NCI-H1930 (cell line): ENCODE data around the gene PPP2R5E.
"Not testable (repeated sequence)": the region's sequence is repeated elsewhere in the genome, so short reads cannot be mapped to it uniquely, and the experiment has no call there.

Source experiments
- DNase-seq, 2 experiments: peaks; one replicate each; lab custom pipeline; 2025; lab: John Stamatoyannopoulos, UW

PPP2R5E gene

GRCh38 chr14:63522511-63522910, 20.7 kb downstream of the PPP2R5E start:
- not testable (repeated sequence) for DNase-seq

- DNase-seq, result no peak
Observed at GRCh38 chr14:63517354-63517753, 25.8 kb downstream of the PPP2R5E start.

DNA sequence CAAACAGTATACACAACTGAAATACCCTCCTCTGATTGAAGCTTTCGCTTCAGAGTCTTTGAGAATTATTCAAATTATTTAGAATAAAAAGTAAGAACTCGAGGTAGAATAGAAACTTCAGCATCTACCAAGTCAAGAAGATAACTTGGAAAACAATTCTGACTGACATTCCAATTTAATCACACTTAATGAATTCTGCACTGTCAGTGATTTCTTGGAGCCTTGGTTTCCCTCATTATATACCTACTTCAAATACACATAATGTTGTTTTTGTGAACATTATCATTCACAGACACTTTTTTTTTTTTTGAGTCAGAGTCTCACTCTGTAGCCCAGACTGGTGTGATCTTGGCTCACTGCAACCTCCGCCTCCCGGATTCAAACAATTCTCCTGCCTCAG, 27.9 kb downstream of the PPP2R5E start:
- no peak for DNase-seq

DNA sequence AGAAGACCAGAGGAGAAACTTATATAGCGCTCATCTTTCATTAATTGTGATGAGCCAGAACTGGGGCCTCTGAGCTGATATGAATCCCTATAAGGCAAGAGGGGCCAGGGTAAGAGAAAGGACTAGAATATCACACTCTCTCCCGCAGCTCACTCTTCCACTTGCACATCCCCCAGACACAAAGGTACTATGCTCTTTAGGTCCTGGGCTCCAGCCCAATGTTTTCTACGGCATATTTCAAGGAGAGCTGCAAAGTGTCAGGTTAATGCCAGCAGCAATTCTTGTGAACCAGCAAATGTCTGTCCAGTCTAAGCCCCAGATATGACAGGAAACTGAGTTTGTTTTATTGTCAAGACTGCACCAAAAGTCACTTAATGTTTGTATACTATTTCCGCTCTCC, 29.4 kb downstream of the PPP2R5E start:
- no peak for DNase-seq

DNA sequence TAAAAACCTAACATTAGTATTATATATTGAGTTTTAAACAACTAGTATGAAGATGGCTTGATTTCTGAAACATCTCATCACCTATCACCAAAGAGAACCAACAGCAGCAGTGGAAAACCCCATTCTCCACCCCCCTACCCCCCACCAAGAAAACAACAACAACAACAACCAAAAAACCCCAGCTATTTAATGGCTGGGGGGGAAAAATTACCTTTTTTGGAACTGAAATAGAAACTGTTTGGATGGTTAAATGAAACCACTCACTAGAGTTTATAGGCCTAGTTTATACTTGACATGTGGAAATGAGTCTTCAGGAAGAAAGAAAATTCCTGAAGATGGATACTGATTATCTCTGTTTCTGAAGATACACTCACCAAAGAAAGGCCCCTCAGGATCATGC, 30.3 kb downstream of the PPP2R5E start:
- DNase-seq, result no peak

- no peak for DNase-seq
Observed at GRCh38 chr14:63510538-63510937, 32.6 kb downstream of the PPP2R5E start.

- DNase-seq, result no peak
Observed at GRCh38 chr14:63508033-63508432, 35.1 kb downstream of the PPP2R5E start.

- no peak for DNase-seq
Observed at GRCh38 chr14:63504648-63505047, 38.5 kb downstream of the PPP2R5E start.

GRCh38 chr14:63501429-63501828, 41.7 kb downstream of the PPP2R5E start:
- DNase-seq, result no peak

DNA sequence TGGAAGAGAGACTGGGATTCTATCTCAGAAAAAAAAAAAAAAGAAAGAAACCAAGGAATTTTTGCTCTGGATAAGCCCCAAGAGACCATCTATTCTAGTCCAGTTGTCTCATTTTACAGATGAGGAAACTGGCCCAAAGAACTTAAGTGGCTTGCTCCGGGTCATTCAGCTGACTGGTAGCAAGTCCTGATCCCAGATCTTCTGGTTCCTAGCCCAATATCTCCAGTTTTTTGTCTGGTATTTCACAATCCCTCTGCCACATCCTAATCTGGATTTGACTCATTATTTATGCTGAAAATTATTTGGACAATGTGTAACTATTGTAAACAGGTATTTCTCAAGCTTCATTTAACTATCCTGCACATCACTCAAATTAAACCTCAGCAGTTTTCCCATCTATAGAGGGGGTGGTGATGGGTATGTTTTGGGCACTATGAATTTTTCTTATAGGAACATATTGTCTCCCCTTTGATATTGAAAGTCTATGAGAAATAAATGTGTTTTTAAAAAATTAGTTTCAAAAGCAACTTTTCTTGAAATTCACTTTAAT, 43.4 kb downstream of the PPP2R5E start:
- no peak for DNase-seq

GRCh38 chr14:63496837-63497400, 46.3 kb downstream of the PPP2R5E start:
- no peak for DNase-seq

- no peak for DNase-seq
Observed at GRCh38 chr14:63493246-63493645, 49.9 kb downstream of the PPP2R5E start.

DNA sequence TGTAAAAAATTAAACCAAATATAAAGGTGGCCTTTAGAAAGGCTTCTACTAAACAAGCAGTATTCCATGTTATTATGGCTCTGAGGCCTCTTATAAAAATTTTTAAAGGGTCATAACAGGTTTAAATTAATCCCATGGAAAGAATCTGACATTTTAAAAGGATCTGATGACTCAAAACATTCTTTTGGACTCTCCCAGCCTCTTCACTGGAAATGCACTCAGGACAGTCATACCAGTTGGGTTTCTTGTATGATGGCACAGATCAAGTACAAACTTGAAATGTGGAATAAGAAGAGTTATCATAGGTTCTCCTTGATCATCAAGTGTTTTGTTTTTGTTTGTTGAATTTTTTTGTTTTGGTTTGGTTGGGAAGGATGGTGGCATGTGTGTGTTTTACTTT, 50.8 kb downstream of the PPP2R5E start:
- no peak for DNase-seq

DNA sequence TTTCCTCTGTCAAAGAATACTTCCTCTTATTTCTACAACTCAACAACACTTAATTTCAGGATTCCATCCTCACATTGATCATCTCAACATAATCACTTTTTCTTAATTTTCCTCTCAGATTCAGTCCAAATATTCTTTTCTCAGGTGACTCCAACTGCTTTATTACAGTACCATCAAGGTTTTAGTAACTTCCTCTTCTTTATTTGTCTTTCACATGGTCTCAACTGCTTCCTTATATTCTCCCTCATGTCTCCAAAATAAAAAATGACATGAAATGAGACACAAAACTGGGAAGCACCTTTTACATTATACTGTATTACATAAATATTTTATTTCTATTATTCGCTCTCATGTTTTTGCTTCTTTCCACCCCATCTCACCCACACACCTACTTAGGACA, 55.5 kb downstream of the PPP2R5E start:
- DNase-seq, result no peak

DNA sequence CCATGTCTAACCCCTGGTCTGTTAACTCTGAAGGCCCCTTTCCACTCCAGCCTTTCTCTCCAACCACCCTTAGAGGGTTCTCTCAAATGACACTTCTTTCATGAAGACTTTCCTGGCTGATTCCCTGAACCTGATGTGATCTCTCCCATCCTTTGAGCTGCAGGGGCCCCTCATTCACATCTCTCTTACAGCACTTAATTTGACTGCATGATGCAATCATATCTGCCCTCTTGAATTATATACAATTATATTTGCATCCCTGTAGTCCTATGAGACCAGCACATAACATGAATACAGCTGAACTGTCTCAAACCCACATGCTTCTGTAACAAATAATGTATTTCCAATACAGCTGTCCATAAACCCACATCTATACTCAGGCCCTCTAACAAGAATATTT, 56.4 kb downstream of the PPP2R5E start:
- DNase-seq, result no peak

GRCh38 chr14:63483315-63483714, 59.9 kb downstream of the PPP2R5E start:
- no peak for DNase-seq

DNA sequence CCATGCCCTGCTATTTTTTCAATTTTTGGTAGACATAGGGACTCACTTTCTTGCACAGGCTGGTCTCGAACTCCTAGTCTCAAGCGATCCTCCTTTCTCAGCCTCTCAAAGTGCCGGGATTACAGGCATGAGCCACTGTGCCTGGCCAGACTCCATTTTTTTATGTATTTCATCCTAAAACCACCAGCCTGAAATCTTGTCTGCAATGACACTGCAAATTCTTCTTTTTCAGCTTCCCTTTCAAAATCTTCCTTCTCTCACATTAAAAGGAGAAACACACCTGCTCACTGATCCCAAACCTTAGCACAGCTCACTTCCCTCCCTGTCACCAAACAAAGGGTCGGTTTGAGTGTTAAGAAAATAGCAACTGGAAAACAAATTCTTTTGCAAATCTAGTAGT, 62.6 kb downstream of the PPP2R5E start:
- no peak for DNase-seq

DNA sequence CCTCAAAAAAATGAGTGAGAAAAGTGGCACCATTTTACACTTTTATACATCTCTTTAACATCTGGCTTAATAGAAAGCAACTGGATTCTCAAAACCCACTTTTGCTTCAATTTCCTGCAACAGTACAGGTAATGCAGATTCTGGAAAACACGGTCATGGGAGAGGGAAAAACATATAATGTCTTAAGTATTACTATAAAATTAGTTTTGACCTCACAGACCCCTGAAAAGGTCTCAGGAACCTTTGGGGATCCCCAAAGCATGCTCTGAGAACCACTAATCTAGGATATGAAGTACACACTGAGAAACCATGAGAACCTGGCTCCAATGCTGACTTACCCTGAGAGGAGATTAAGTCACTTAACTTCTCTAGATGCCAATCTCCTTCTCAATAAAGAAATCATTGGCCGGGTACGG, 64.7 kb downstream of the PPP2R5E start:
- no peak for DNase-seq

DNA sequence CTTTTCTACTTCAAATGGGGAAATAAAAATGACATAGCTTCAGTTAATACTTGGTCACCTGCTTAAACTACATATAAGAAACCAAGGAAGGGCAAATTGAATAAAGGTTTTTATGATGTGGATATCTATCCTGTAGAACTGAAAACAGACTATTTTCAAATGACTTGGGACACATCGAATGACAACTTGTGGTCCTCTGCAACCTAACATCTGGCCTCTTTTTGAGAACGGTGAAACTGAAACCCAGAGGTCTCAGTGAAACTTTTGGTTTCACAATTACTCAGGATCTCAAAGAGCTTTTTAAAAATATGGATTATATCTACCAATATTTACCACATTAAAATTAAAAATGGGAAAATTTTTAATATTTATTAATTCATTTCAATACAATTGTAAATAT, 65.2 kb downstream of the PPP2R5E start:
- DNase-seq, result no peak

GRCh38 chr14:63477556-63477955, 65.6 kb downstream of the PPP2R5E start:
- DNase-seq, result no peak

DNA sequence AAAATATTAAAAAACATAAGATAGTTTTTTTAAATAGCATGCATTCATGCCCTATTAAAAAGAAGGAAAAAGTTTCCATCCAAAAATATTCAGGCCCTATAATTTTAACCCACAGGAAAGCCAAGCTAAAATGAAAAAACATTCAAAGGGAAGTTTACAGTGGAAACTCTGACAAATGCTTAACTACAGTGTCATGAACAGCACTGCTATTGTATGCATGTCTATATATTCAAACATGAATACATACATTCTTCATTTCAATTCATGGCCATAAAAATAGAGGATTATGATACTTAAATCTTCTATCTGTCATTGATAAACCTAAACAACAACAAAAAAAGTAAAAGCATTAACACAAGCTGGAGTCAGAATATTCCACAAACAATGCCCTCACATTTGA, 67.4 kb downstream of the PPP2R5E start:
- DNase-seq, result no peak

- DNase-seq, result no peak
Observed at GRCh38 chr14:63474844-63475243, 68.3 kb downstream of the PPP2R5E start.

DNA sequence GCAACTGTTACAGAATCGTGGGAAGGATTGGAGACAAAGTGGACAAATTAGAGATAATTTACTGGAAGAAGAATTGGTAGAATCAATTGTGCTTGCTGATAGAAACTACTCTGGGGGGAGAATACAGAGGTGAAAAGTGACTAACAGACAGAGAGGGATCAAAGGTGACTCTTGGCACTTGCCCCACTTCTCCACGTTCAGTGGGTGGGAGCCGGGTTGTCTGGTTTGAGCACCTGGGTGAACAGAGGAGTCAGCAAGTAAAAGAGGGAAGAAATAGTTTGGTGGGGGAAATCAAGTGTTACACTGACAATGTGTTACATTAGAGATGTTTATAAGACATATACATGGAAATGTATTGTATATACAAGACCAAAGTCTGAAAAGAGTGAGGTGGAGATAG, 69.1 kb downstream of the PPP2R5E start:
- DNase-seq, result no peak

- no peak for DNase-seq
Observed at GRCh38 chr14:63472986-63473788, 70.0 kb downstream of the PPP2R5E start.
